Measurements from ENCODE around the gene AUTS2.

The AUTS2 gene

GRCh38 chr7:69919426-69920111, 321.3 kb downstream of the AUTS2 start:
- TF ChIP-seq, protein P1, sequence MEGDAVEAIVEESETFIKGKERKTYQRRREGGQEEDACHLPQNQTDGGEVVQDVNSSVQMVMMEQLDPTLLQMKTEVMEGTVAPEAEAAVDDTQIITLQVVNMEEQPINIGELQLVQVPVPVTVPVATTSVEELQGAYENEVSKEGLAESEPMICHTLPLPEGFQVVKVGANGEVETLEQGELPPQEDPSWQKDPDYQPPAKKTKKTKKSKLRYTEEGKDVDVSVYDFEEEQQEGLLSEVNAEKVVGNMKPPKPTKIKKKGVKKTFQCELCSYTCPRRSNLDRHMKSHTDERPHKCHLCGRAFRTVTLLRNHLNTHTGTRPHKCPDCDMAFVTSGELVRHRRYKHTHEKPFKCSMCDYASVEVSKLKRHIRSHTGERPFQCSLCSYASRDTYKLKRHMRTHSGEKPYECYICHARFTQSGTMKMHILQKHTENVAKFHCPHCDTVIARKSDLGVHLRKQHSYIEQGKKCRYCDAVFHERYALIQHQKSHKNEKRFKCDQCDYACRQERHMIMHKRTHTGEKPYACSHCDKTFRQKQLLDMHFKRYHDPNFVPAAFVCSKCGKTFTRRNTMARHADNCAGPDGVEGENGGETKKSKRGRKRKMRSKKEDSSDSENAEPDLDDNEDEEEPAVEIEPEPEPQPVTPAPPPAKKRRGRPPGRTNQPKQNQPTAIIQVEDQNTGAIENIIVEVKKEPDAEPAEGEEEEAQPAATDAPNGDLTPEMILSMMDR (IDR thresholded peaks at IDR 0.05; ENCODE audit: low read depth, low read length, missing control alignments), result no peak
- DNase-seq (ENCODE audit: low read depth), result no peak
- in situ Hi-C loops (cut with HindIII; ENCODE audit: low sequenced_read_pairs), result no loop called here
- no peak overlapping the region for H3K4me3 ChIP-seq (ENCODE audit: low read depth, low read length)

- in situ Hi-C loops (cut with HindIII; ENCODE audit: low sequenced_read_pairs), result no loop called here
- DNase-seq (ENCODE audit: low read depth), result no peak
- no peak overlapping the region for H3K4me3 ChIP-seq (ENCODE audit: low read depth, low read length)
- TF ChIP-seq, protein P1 (IDR thresholded peaks at IDR 0.05; ENCODE audit: low read depth, low read length, missing control alignments), result no peak
Observed at GRCh38 chr7:69920797-69921196, 322.5 kb downstream of the AUTS2 start.

- TF ChIP-seq, protein P1 (IDR thresholded peaks at IDR 0.05; ENCODE audit: low read depth, low read length, missing control alignments), result no peak
Observed at GRCh38 chr7:69922026-69922803, 323.9 kb downstream of the AUTS2 start.

GRCh38 chr7:69927461-69927860, 329.2 kb downstream of the AUTS2 start:
- TF ChIP-seq, protein P1 (IDR thresholded peaks at IDR 0.05; ENCODE audit: low read depth, low read length, missing control alignments), result no peak
- in situ Hi-C loops (cut with HindIII; ENCODE audit: low sequenced_read_pairs), result no loop called here
- no peak overlapping the region for H3K4me3 ChIP-seq (ENCODE audit: low read depth, low read length)
- DNase-seq (ENCODE audit: low read depth), result no peak

More at GRCh38 chr7:69922026-69922803, 323.9 kb downstream of the AUTS2 start:
- H3K4me3 ChIP-seq (ENCODE audit: low read depth, low read length), result no peak overlapping the region
- in situ Hi-C loops (cut with HindIII; ENCODE audit: low sequenced_read_pairs), result no loop called here
- no peak for DNase-seq (ENCODE audit: low read depth)

GRCh38 chr7:69928621-69929020, 330.3 kb downstream of the AUTS2 start:
- in situ Hi-C loops (cut with HindIII; ENCODE audit: low sequenced_read_pairs), result no loop called here
- DNase-seq (ENCODE audit: low read depth), result no peak
- TF ChIP-seq, protein P1 (IDR thresholded peaks at IDR 0.05; ENCODE audit: low read depth, low read length, missing control alignments), result no peak
- no peak overlapping the region for H3K4me3 ChIP-seq (ENCODE audit: low read depth, low read length)

DNA sequence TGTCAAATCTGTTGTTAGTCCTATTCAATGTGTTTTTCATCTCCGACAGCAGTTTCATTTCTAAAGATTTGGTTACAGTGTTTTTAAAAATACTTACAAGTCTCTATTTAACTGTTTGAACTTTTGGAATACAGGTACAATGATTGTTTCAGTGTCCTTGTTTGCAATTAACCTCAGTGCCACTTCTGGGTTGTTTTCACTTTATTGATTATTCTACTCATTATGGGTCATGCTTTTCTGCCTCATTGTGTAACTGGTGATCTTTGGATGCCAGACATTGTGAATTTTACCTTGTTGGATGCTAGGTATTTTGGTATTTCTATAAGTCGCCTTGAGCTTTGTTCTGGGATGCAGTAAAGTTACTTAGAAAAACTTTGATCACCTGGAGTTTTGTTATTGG, 331.3 kb downstream of the AUTS2 start:
- in situ Hi-C loops (cut with HindIII; ENCODE audit: low sequenced_read_pairs), result no loop called here
- DNase-seq (ENCODE audit: low read depth), result no peak
- TF ChIP-seq, protein P1 (IDR thresholded peaks at IDR 0.05; ENCODE audit: low read depth, low read length, missing control alignments), result no peak
- no peak overlapping the region for H3K4me3 ChIP-seq (ENCODE audit: low read depth, low read length)
